Stimulated activated naive CD8-positive, alpha-beta T cell treated with anti-CD3 and anti-CD28 coated beads, Interleukin-15, amount 100 ng/mL, for 72 hours (primary cell): ENCODE measurements around the gene ACTG1.
A peak's percentile ranks its signal among the peaks of the same experiment; 100 is the strongest.
"Not testable (repeated sequence)": the region's sequence is repeated elsewhere in the genome, so short reads cannot be mapped to it uniquely, and the experiment has no call there.

Experiments
- ATAC-seq: fragments of 150-1000 bp; cut with Tn5 transposase; 2 replicates; pipeline ENCODE4 v1.10.0; 2021; ENCODE audit warnings: mild to moderate bottlenecking, moderate library complexity
- DNase-seq, 2 donors: peaks; one replicate each; pipeline ENCODE4 v3.0.0; 2021 to 2022
- H3K27ac Mint-ChIP-seq, 2 donors: one replicate each; pipeline ENCODE4 v1.8.0; 2022; ENCODE audit warnings: mild to moderate bottlenecking in 2 of 2, mixed read lengths in 2 of 2, moderate library complexity in 2 of 2
- H3K27me3 Mint-ChIP-seq: one replicate; pipeline ENCODE4 v1.8.0; 2022; ENCODE audit warnings: mixed read lengths
- H3K4me1 Mint-ChIP-seq: one replicate; pipeline ENCODE4 v1.8.0; 2022; ENCODE audit warnings: mild to moderate bottlenecking, mixed read lengths
- H3K4me3 Mint-ChIP-seq, 2 donors: one replicate each; pipeline ENCODE4 v1.8.0; 2022; ENCODE audit warnings: mild to moderate bottlenecking in 2 of 2, mixed read lengths in 2 of 2, moderate library complexity in 1 of 2
- H3K9me3 Mint-ChIP-seq, 2 donors: one replicate each; pipeline ENCODE4 v1.8.0; 2022; ENCODE audit warnings: mixed read lengths in 2 of 2

ACTG1 gene

GRCh38 chr17:81537856-81538555 is 25.4 kb upstream of the ACTG1 start:
- DNase-seq (no peak), ATAC-seq (no peak)
- H3K27me3 Mint-ChIP-seq = peaks cover 28% of the 10 kb centered on the region
- H3K9me3 Mint-ChIP-seq = no peaks in the 10 kb centered on the region
- H3K4me3 Mint-ChIP-seq = no peak overlapping the region
- H3K4me1 Mint-ChIP-seq = peaks cover 14% of the 10 kb centered on the region
- H3K27ac Mint-ChIP-seq = no peak overlapping the region

- no peak overlapping the region for H3K27ac Mint-ChIP-seq
- ATAC-seq (peak; percentile 60), DNase-seq (peak; percentile 47 to 52)
- no peaks in the 10 kb centered on the region for H3K9me3 Mint-ChIP-seq
- peaks cover 28% of the 10 kb centered on the region for H3K27me3 Mint-ChIP-seq
- peaks cover 14% of the 10 kb centered on the region for H3K4me1 Mint-ChIP-seq
- no peak overlapping the region for H3K4me3 Mint-ChIP-seq
Measured at GRCh38 chr17:81537343-81537855, 24.8 kb upstream of the ACTG1 start.

- Mint-ChIP-seq H3K4me1 (peaks cover 14% of the 10 kb centered on the region), H3K4me3 (no peak overlapping the region), H3K9me3 (no peaks in the 10 kb centered on the region), H3K27me3 (peaks cover 28% of the 10 kb centered on the region), H3K27ac (no peak overlapping the region)
- DNase-seq = no peak
- no peak for ATAC-seq
Measured at GRCh38 chr17:81536299-81537290, 24.0 kb upstream of the ACTG1 start.

- Mint-ChIP-seq H3K4me3 (no peak overlapping the region), H3K4me1 (peaks cover 14% of the 10 kb centered on the region), H3K27me3 (peaks cover 28% of the 10 kb centered on the region)
Measured at GRCh38 chr17:81535480-81536298, 23.1 kb upstream of the ACTG1 start.

GRCh38 chr17:81535007-81535328 is 22.4 kb upstream of the ACTG1 start:
- Mint-ChIP-seq H3K4me3 (no peak overlapping the region), H3K9me3 (no peaks in the 10 kb centered on the region), H3K27ac (no peak overlapping the region), H3K27me3 (peaks cover 28% of the 10 kb centered on the region), H3K4me1 (peaks cover 14% of the 10 kb centered on the region)
- DNase-seq (no peak), ATAC-seq (no peak)

More at GRCh38 chr17:81535480-81536298, 23.1 kb upstream of the ACTG1 start:
- DNase-seq = no peak
- H3K9me3 Mint-ChIP-seq = no peaks in the 10 kb centered on the region
- no peak for ATAC-seq
- no peak overlapping the region for H3K27ac Mint-ChIP-seq

GRCh38 chr17:81534157-81535006 is 21.8 kb upstream of the ACTG1 start:
- Mint-ChIP-seq H3K9me3 (no peaks in the 10 kb centered on the region), H3K27me3 (peaks cover 28% of the 10 kb centered on the region), H3K27ac (no peak overlapping the region), H3K4me3 (no peak overlapping the region), H3K4me1 (peaks cover 14% of the 10 kb centered on the region)
- ATAC-seq (no peak), DNase-seq (no peak)

GRCh38 chr17:81533339-81534141 is 20.9 kb upstream of the ACTG1 start:
- ATAC-seq (no peak), DNase-seq (no peak)
- Mint-ChIP-seq H3K4me3 (no peak overlapping the region), H3K27ac (peak overlapping the region in 1 of 2 donors; percentile 65), H3K27me3 (peaks cover 28% of the 10 kb centered on the region), H3K9me3 (no peaks in the 10 kb centered on the region), H3K4me1 (peaks cover 11% of the 10 kb centered on the region)

GRCh38 chr17:81532490-81533287 is 20.1 kb upstream of the ACTG1 start:
- Mint-ChIP-seq H3K9me3 (no peaks in the 10 kb centered on the region), H3K4me1 (peaks cover 5% of the 10 kb centered on the region), H3K27ac (no peak overlapping the region), H3K27me3 (peaks cover 28% of the 10 kb centered on the region), H3K4me3 (no peak overlapping the region)
- ATAC-seq (no peak), DNase-seq (no peak)

GRCh38 chr17:81531998-81532404 is 19.4 kb upstream of the ACTG1 start:
- not testable (repeated sequence) for H3K9me3 Mint-ChIP-seq, ATAC-seq, H3K4me3 Mint-ChIP-seq, DNase-seq, H3K4me1 Mint-ChIP-seq, H3K27ac Mint-ChIP-seq
- peaks cover 28% of the 10 kb centered on the region for H3K27me3 Mint-ChIP-seq

- DNase-seq, H3K9me3 Mint-ChIP-seq, H3K27ac Mint-ChIP-seq, H3K4me1 Mint-ChIP-seq, H3K4me3 Mint-ChIP-seq, ATAC-seq: not testable (repeated sequence)
- H3K27me3 Mint-ChIP-seq = peaks cover 33% of the 10 kb centered on the region
Measured at GRCh38 chr17:81531013-81531412, 18.4 kb upstream of the ACTG1 start.

GRCh38 chr17:81529437-81529803 is 16.8 kb upstream of the ACTG1 start:
- H3K4me3 Mint-ChIP-seq = no peak overlapping the region
- no peak for DNase-seq

GRCh38 chr17:81528651-81529436 is 16.2 kb upstream of the ACTG1 start:
- DNase-seq = no peak
- ATAC-seq = no peak
- no peak overlapping the region for H3K4me3 Mint-ChIP-seq
- no peaks in the 10 kb centered on the region for H3K9me3 Mint-ChIP-seq
- H3K4me1 Mint-ChIP-seq = no peaks in the 10 kb centered on the region
- H3K27ac Mint-ChIP-seq = no peak overlapping the region
- peaks cover 40% of the 10 kb centered on the region for H3K27me3 Mint-ChIP-seq

More at GRCh38 chr17:81529437-81529803, 16.8 kb upstream of the ACTG1 start:
- Mint-ChIP-seq H3K9me3 (no peaks in the 10 kb centered on the region), H3K27ac (no peak overlapping the region), H3K4me1 (no peaks in the 10 kb centered on the region), H3K27me3 (peaks cover 37% of the 10 kb centered on the region)
- no peak for ATAC-seq

GRCh38 chr17:81528384-81528650 is 15.7 kb upstream of the ACTG1 start:
- no peaks in the 10 kb centered on the region for H3K4me1 Mint-ChIP-seq
- peaks cover 40% of the 10 kb centered on the region for H3K27me3 Mint-ChIP-seq
- no peak overlapping the region for H3K4me3 Mint-ChIP-seq
- H3K9me3 Mint-ChIP-seq = no peaks in the 10 kb centered on the region
- ATAC-seq = no peak
- no peak for DNase-seq
- no peak overlapping the region for H3K27ac Mint-ChIP-seq
